HG03442 (cell line): ENCODE measurements around the gene SLC39A13.

Source experiments
- ATAC-seq: cut with Tn5 transposase; IDR thresholded peaks from one replicate; pipeline ENCODE4 v1.9.1; 2021; ENCODE audit warnings: mild to moderate bottlenecking, moderate library complexity; ENCODE audit not compliant: unreplicated experiment

The SLC39A13 gene

DNA sequence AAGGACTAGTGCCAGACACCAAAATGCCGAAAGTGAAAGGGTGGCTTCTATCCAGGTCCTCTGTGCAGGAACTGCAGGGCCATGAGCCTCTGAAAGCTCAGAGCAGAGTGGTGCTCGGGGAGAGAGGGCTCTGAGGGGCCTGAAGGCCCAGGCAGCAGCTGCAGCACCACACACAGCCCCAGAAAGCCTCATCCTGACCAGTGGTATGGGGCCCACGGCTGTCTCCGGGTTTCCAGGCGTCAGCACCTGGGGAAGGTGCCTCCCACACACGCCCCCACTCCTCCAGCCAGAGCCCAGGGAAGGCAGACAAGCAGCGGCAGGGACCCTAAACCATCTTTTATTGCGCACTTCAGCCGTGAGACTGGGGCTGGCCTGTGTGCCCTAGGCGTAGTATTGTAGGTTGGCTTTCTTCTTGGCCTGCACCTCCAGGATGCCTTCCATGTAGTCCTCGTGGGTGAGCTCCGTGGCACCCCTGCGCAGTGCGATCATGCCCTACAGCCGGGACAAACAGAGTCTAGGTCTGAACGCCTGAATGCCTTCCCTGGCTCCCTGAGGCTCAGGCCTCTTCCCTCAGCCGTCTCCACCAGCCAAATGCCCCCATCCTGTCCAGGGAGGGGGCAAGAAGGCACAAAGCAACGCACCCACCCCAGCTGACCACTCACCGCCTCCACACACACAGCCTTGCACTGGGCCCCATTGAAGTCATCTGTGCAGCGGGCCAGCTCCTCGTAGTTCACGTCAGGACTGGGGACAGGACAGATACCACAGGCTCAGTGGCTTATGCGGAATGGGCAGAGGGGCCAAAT, 10.3 kb downstream of the SLC39A13 start:
- ATAC-seq: no peak

DNA sequence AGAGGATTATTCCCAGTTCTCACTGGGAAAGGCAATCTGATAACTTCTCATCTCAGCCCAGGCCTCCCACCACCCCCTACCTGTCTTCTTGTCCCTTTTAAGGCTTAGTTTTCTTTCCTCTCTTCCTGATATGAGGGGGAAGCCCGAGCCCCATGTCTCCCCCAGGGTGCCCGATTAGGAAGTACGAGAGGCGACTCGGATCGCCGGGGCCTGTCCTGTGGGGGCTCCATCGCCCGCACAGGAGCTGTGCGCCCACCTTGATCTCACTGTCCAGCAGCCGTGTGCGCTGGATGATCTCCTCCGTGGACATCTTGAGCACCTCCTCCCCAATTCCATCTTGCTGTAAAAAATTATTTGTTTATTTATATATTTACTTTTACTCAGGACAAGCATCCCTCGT, 17.2 kb downstream of the SLC39A13 start:
- no peak for ATAC-seq

DNA sequence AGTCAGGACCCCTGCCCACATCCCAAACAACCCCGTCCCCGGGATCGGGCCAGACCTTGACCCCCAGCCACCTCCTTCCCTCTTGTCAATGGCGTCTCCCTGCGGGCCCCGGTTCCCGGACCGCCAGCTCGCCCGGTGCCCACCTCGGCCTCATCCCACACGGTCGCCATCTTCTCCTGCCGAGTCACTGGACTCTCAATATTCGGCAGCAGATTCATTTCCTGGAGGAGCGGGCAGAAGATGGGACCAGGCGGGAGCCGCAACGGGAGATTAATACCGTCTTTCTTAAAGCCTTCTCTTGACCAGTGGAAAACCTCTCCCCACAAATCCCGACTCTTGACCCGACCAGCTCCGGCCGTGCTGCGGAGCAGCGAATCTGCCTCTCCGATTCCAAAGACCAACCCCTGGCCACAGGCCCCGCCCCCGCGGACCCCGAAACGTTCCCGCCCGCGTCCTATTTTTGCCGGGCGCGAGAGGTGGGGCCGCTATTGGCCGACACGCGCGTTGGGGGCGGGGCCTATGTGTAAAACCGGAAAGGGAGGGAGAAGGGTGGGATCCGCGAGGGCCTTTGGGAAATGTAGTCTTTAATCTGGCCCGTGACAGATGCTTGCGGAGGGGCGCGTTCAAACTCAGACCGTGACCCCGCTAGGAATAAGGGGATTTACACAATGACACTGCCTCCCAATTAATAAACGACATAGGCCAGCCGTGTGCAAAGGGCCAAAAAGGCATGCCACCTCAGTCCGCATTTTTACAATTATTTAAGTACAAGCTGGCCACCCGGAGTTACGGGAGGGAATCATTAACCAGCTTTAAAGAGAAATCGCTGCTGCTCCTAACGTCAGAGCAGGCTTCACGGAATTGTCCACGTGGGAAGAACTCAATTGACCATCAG, 17.9 kb downstream of the SLC39A13 start, which contains the start of gene PSMC3:
Gene PSMC3 (minus strand): TSS at position 378 of the 895 bp plus-strand sequence. CDS start 160 bp downstream, at position 218.
- ATAC-seq: peak; percentile 84

DNA sequence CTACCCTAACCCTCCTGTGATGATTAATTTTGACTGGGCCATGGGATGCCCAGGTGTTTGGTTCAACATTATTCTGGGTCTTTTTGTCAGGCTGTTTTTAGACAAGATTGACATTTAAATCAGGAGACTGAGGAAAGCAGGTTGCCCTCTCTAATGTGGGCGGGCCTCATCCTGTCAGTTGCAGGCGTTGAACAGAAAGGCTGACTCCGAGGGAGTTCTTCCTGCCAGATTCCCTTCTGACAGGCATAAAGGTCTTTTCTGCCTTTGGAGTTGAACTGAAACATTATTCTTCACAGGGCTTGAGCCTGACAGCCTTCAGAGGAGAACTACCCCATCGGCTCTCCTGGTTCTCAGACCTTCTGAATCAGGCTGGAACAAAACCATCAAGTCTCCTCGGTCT, 22.1 kb downstream of the SLC39A13 start:
- no peak for ATAC-seq

DNA sequence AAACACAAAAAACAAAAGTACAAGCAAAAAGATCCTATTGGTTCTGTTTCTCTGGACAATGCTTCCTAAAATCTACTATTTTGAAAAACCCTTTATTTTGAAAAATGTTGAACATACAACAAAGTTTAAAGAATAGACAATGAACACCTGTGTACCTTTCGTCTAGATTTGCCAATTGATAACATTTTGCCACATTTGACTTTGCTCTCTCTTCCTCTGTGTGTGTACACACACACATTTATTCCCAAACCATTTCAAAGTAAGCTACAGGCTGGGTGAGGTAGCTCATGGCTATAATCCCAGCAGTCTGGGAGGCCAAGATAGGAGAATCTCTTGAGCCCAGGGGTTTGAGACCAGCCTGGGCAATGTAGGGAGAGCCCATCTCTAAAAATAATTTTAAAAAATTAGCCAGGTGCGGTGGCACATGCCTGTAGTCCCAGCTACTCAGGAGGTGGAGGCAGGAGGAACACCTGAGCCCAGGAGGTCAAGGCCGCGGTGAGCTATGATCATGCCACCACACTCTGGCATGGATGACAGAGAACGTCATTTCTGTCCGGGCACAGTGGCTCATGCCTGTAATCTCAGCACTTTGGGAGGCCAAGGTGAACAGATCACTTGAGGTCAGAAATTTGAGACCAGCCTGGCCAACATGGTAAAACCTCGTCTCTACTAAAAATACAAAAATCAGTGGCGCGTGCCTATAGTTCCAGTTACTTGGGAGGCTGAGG, 23.1 kb downstream of the SLC39A13 start:
- no peak for ATAC-seq

DNA sequence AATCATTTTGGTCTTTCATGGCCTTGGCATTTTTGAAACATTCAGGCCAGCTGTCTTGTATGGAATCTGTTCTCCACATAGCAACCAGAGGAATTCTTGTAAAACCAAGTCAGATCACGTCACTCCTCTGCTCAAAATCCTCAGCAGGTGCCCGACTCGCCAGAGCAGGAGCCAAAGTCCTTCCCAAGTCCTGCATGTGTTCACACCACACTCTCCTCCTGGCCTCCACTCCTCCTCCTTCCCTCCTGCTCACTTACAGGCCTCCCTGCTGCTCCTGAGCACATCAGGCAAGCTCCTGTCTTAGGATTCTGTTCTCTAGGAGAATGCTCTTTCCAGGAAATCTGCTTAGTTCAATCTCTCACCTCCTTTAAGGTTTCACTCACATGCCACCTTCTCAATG, 24.8 kb downstream of the SLC39A13 start:
- ATAC-seq: no peak

DNA sequence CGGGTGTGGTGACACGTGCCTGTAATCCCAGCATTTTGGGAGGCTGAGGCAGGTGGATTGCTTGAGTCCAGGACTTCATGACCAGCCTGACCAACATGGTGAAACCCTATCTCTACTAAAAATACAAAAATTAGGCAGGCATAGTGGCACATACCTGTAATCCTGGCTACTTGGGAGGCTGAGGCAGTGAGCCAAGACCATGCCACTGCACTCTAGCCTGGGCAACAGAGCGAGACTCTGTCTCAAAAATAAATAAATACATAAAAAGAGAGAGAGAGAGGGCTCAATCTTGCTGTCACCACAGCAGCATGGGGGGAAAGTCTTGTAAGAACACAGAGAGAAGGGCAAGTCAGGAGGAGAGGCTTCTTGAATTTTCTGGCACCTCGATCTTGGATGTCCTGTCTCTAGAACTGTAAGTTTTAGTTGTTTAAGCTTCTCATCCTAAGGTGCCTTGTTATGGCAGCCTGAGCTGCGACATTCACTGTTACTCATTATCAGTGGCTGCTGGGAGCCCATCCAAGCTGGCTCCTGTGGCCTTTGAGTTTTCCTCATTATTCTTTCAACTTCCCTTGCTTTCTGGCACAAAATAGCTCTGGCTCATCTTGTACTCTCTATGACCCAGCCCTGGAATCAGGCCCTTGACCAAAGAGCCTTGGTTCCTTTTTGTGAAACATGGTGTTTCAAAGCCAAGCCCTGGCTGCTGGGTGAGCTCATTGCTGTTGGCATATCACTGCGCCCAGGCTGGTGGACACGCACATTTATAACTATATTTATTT, 25.8 kb downstream of the SLC39A13 start:
- ATAC-seq: no peak

DNA sequence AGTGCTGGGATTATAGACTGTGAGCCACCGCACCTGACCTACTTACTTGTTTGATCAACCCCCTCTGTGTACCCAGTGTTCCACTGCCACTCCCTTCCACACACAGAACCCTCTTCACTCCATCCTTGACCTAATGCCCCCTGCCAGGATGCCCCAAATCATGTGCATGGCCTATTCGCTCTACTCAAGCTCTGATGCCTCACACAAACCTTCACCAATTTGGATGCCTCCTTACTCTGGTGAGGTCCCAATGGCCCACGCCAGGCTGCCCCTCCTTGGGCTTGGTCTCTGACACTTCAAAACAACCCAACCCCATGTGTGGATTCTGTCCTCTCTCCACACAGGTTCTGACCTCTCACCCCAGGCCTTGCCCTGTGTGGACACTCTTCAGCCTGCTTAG, 27.3 kb downstream of the SLC39A13 start:
- ATAC-seq: no peak

DNA sequence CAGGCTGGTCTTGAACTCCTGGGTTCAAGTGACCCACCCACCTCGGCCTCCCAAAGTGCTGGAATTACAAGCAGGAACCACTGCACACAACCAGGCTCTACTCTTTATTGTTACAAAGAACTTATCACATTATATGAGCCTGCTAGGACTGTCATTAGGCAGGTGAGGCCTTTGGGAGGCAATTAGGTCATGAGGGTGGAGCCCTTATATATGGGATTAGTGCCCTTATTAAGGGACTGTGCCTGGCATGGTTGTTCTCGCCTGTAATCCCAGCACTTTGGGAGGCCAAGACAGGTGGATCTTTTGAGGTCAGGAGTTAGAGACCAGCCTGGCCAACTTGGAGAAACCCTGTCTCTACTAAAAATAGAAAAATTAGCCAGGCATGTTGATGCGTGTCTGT, 28.3 kb downstream of the SLC39A13 start:
- no peak for ATAC-seq

DNA sequence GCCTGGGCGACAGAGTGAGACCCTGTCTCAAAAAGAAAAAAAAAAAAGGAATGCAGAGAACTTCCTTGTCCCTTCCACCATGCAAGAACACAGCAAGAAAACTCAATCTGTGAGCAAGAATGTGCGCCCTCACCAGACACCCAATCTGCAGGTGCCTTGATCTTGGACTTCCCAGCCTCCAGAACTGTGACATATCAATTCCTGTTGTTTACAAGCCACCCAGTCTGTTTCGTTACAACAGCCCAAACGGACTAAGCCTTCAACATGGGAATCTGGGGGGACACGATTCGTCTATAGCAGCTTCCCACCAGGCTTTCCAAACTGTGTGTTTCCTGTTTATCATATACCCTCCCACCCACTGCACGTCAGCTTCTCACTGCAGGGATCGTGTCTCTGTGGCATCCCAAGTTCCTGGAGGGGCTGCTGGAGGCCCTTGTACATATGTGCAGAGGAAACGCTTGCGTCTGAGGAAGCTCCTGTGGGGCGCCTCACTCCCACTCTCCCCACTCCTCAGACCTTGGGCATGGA, 28.9 kb downstream of the SLC39A13 start:
- ATAC-seq: no peak

DNA sequence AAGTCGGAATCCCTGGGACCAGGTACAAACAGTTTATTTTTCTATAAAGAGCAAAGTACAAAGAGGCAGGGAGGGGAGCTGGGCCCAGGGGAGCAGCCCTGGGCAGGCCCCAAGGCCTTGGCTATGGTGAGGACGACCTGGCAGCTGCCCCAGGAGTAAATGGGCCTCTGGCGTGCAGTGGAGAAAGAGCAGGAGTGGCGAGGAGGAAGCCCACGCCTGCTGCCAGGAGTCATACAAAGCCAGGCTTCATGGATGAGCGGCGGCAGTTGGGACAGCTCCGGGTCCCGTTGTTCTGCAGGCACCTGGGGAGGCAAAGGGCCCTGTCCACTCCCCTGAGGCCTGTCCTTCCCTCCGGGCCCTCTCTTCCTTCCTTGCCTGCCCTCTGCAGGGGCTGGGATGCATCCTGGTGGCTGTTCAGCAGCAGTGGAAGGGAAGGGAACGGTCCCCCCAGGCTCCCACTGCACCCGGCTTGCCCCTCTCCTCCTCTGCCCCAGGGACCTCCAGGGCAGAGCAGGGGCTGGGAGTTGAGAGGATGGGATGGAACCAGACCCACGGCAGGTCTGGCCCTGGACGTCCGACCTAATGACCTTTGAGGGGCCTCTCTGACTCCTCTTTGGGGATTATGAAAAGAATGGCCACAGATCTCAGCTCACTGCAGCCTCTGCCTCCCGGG, 29.5 kb downstream of the SLC39A13 start:
- no peak for ATAC-seq

DNA sequence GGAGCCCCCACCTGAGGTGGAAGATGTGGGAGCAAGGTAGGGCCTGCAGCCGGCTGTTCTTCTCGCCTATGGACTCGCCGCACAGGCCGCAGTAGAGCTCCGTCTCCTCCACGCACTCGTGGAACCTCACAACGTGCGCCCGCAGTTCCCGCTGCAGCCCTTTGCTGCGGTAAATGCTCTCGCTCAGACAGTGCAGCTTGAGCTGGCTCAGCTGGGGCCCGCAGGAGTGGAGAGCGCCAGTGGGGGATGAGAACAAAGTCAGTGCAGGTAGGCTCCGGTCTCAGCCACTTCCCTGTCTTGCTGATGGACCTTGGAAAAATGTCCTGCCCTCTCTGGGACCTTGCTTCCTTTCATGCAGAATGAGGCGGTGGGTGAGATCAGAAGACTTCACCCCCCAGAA, 30.3 kb downstream of the SLC39A13 start:
- ATAC-seq: no peak

DNA sequence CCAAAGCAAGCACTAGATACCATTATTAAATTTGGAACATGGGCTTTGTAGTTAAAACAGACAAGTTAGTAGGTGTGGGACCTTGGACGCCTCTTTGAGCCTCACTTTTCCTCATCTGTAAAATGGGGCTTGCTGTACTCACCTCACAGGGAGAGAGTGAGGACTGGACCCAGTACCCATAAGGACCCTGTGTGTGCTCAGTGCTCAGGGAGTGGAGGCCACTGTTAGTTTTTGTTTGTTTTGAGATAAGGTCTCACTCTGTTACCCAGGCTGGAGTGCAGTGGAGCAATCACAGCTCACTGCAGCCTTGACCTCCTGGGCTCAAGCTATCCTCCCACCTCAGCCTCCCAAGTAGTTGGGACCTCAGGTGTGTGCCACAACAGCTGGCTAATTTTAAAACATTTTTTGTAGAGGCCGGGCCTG, 31.7 kb downstream of the SLC39A13 start:
- ATAC-seq: no peak

DNA sequence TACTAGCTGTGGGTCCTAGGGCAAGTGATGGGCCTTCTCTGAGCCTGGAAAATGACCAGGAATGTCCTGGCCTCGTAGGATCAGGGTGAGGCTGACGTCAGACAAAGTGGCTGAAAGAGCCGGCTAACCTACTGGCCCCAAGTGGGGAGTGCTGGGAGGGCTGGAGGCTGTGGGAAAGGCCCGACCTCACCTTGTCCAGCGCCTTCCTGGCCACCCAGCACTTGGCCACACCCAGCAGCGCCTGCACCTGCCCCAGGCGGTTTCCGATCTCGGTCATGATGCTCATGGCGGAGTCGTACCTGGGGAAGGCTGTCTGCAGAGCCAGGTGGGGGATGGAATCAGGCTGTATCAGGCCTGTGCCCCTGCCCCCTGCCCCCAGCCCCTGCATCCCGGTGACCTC, 33.0 kb downstream of the SLC39A13 start:
- no peak for ATAC-seq

DNA sequence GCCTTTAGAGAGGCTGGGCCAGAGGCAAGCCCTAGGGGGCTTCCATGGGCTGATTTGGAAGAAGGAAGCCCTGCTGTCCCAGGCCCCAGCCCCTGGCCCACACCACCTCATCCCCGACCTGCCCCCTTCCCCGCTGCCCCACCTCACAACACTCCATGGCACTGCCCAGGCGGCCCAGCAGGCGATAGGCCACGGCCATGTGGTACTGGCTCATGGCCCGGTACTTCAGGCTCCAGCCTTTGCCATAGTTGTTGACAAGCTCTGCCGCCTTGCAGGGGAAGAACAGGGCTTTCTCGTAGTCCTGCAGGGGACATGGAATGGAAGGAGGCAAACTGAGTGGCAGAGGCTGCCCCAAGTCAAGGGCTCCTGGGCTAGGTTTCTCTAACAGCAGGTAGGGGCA, 34.1 kb downstream of the SLC39A13 start:
- ATAC-seq: no peak

DNA sequence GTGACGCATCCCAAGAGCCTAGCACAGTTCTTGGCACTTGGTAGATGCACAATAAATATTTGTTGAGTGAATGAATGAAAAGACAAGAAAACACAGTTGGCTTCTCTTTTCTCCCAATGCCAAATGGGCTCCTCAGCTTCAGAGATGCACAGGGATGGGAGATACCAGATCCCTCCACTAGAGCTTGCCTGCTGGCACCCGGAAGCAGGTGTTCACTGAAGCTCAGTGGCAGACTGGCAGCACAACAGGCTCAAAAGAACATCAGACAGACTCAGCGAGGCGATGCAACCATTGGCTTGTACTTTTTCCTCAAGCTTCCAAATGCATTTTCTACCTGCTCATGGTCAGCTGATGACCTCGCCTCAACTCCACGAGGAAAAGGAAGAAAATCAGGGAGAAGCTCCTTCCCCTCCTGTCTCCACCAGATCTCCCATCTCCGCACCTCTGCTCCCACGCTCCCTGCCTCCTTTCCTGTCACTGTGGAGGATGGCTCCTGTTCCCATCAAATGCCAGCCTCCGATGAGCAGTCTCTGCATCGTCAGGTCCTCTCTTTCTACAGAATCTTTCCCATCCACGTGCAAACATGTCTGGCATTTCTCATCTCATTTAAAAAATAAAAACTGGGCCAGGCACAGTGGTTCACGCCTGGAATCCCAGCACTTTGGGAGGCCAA, 34.8 kb downstream of the SLC39A13 start:
- ATAC-seq: no peak

DNA sequence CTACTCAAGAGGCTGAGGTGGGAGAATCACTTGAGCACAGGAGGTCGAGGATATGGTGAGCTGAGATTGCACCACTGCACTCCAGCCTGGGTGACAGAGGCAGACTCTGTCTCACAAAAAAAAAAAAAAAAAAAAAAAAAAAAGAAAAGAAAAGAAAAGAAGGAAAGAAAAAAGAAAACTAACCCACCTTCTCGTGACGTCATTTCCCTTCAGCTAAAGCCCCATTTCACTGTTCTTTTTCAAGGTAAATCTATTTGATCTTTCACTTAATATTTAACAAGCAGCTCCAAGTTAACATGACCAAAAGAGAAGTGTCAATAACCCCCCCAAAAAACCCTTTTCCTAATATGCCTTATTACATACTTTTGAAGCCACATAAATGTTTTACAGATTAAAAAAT, 35.4 kb downstream of the SLC39A13 start:
- no peak for ATAC-seq

DNA sequence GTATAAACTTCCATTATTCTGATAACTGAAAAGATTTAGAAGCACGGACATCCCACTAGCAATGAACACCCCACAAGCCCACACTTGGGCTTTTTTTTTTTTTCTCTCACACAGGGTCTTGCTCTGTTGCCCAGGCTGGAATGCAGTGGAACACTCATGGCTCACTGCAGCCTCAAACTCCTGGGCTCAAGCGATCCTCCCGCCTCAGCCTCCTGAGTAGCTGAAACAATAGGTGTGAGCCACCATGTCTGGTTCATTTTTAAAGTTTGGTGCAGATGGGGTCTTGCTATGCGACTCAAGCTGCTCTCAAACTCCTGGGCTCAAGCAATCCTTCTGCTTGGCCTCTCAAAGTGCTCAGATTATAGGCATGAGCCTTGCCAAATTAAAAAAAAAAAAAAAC, 37.5 kb downstream of the SLC39A13 start:
- ATAC-seq: no peak

DNA sequence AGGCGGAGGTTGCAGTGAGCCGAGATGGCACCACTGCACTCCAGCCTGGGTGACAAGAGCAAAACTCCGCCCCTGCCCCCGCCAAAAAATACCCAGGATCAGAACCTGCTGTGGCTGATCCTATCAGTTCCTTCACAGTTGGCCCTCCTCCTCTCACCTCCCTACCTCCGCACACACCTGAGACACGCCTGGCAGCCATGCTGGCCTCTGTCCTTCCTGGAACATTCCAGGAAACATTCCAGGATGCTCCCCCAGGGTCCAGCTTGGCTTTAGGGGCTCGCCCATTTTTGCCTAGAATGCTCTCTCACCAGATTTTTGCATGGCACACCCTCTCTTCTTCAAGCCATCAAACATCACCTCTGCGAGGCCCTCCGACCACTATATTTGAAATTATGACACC, 38.4 kb downstream of the SLC39A13 start:
- ATAC-seq: no peak
